Pancreas (tissue), 10 donors: Measurements from ENCODE around the gene TLNRD1. TPM values are rescaled to one million over a fixed set of nuclear protein-coding genes. Genes with fewer than 3 reads are reported as not detected.
A peak's percentile ranks its signal among the peaks of the same experiment; 100 is the strongest.

Source experiments
- ATAC-seq, 4 donors: fragments of 200-7000 bp; cut with Tn5 transposase; one replicate each; pipeline versions ENCODE4 v1.8.0 to v1.9.1; 2020; ENCODE audit warnings: mild to moderate bottlenecking in 4 of 4, moderate library complexity in 4 of 4
- DNase-seq, 6 donors: peaks; one replicate each; pipeline ENCODE4 v3.0.0-alpha.2; 2020
- FAIRE-seq: peaks from 2 replicates; lab custom pipeline; 2012; peaks lifted over from hg19 to GRCh38; lab: Jason Lieb, UNC
- H3K27ac ChIP-seq, 4 donors: fragments of 200-600 bp; sonication (generic); 1 replicate in 3 of 4; 2 replicates in 1 of 4; pipeline versions ENCODE4 v1.5.0 to v1.8.0; 2020
- H3K27me3 ChIP-seq, 4 donors: fragments of 200-600 bp; one replicate each; pipeline ENCODE4 v1.8.0; 2021
- H3K36me3 ChIP-seq, 3 donors: fragments of 200-600 bp; sonication (generic) in 1 of 3; one replicate each; pipeline versions ENCODE4 v1.5.0 to v1.8.0; 2020 to 2021
- H3K4me1 ChIP-seq, 3 donors: fragments of 200-600 bp; one replicate each; pipeline ENCODE4 v1.8.0; 2021
- H3K4me3 ChIP-seq, 4 donors: fragments of 200-600 bp; sonication (generic) in 2 of 4; one replicate each; pipeline versions ENCODE4 v1.5.0 to v1.8.0; 2020 to 2021
- H3K9me3 ChIP-seq, 4 donors: fragments of 200-600 bp; one replicate each; pipeline ENCODE4 v1.8.0; 2021
- CTCF ChIP-seq, 4 donors: fragments of 200-600 bp; sonication (generic) in 3 of 4; IDR thresholded peaks; one replicate each; pipeline versions ENCODE4 v1.5.0 to v1.8.0; 2021; ENCODE audit warnings: antibody characterized with exemption in 4 of 4
- WGBS, 2 donors: extraction: QIAGEN DNeasy Blood & Tissue Kit; methylation state at CpG; one replicate each; pipeline ENCODE4 v1.1.7; 2013; 5-methylcytosine and 5-hydroxymethylcytosine counted together
- intact Hi-C, 3 donors: fragments of 100-400 bp; cut with DNase I; formaldehyde crosslinking; loops; one replicate each; pipeline versions ENCODE4 v1.11.1 to v1.14.2; 2022
- polyA plus RNA-seq, 2 donors: library from polyadenylated mRNA; stranded (reverse); fragments of 200-250 nt; gene quantifications; one replicate each; pipeline ENCODE4 v1.2.3, GENCODE V29; 2013
- total RNA-seq, 6 donors: library from RNA; stranded (reverse); fragmentation: NEBNext Ultra II Directional in 4 of 6; extraction: Animal tissue kit (Norgen Biotek cat#: 25700) in 4 of 6; gene quantifications; one replicate each; pipeline versions ENCODE4 v1.2.1 to v1.2.4, GENCODE V29; 2021 to 2023
- donor health status: healthy with polysubstance abuse.
- donor health status: DM: no; HTN: no; CAD: no; lungs with moderate emphysema.
- donor health status: DM: no; HTN: no; CAD: no.
- donor health status: control.
- donor health status: control.
- donor health status: Bipolar disorder and iron deficiency.
- donor health status: DM: yes; HTN: yes; CAD: no.
- donor health status: DM: no; HTN: no; CAD: no.
- donor health status: DM: no; HTN: no; CAD: no.
- donor health status: DM: yes; HTN: yes; CAD: no.

TLNRD1 gene
- total and polyA plus RNA-seq, 8 donors = 3.1 to 13.5 (median 8.8) TPM

- Histone ChIP-seq H3K36me3 (no peaks in the 10 kb centered on the region), H3K4me1 (no peaks in the 10 kb centered on the region), H3K4me3 (no peak overlapping the region), H3K27ac (no peak overlapping the region), H3K9me3 (no peaks in the 10 kb centered on the region), H3K27me3 (no peaks in the 10 kb centered on the region)
- TF ChIP-seq CTCF (IDR thresholded peaks at IDR 0.05) = no peak
- DNase-seq (no peak), ATAC-seq (no peak), FAIRE-seq (no peak)
- 59 to 67% methylated on average over 2 of the region's 2 CpGs for WGBS, 2 donors
- intact Hi-C loops = loop anchor here in 1 of 3 donors (10.0 kb wide), 3 partner anchors 186 to 516 kb away; no protein-coding TSS in a partner anchor
These were observed 29.6 kb upstream of the TLNRD1 start for GRCh38 chr15:80971143-80971542.

- Histone ChIP-seq H3K27me3 (no peaks in the 10 kb centered on the region), H3K4me3 (no peak overlapping the region), H3K9me3 (no peaks in the 10 kb centered on the region), H3K27ac (no peak overlapping the region), H3K36me3 (no peaks in the 10 kb centered on the region), H3K4me1 (no peaks in the 10 kb centered on the region)
- DNase-seq (no peak), ATAC-seq (no peak), FAIRE-seq (no peak)
- TF ChIP-seq CTCF (IDR thresholded peaks at IDR 0.05) = no peak
- 87 to 91% methylated on average over 3 of the region's 3 CpGs for WGBS, 2 donors
- intact Hi-C loops = loop anchor here in 1 of 3 donors (10.0 kb wide), 3 partner anchors 187 to 517 kb away; no protein-coding TSS in a partner anchor
These were observed 28.4 kb upstream of the TLNRD1 start for GRCh38 chr15:80972276-80972675.

- ATAC-seq (no peak), DNase-seq (no peak), FAIRE-seq (no peak)
- Histone ChIP-seq H3K4me1 (peaks cover 0 to 13% (median 0%) of the 10 kb centered on the region in 3 donors), H3K36me3 (peaks cover 0 to 6% (median 0%) of the 10 kb centered on the region in 3 donors), H3K9me3 (no peaks in the 10 kb centered on the region), H3K27ac (no peak overlapping the region), H3K4me3 (no peak overlapping the region), H3K27me3 (no peaks in the 10 kb centered on the region)
- TF ChIP-seq CTCF (IDR thresholded peaks at IDR 0.05) = no peak
- intact Hi-C loops = loop anchor here in 1 of 3 donors (10.0 kb wide), 3 partner anchors 190 to 520 kb away; no protein-coding TSS in a partner anchor
- WGBS, 2 donors = 92 to 95% methylated on average over 4 of the region's 4 CpGs
These were observed 25.8 kb upstream of the TLNRD1 start for GRCh38 chr15:80974914-80975313.

- H3K27ac ChIP-seq = no peak overlapping the region
- peaks cover 0 to 12% (median 3%) of the 10 kb centered on the region in 3 donors for H3K36me3 ChIP-seq
- intact Hi-C loops = loop anchor here in 1 of 3 donors (10.0 kb wide), 3 partner anchors 192 to 522 kb away; no protein-coding TSS in a partner anchor
- DNase-seq (no peak), ATAC-seq (peak in 1 of 4 donors; percentile 13), FAIRE-seq (no peak)
- H3K9me3 ChIP-seq = no peaks in the 10 kb centered on the region
- H3K4me1 ChIP-seq = peaks cover 0 to 13% (median 0%) of the 10 kb centered on the region in 3 donors
- H3K4me3 ChIP-seq = no peak overlapping the region
- no peaks in the 10 kb centered on the region for H3K27me3 ChIP-seq
- WGBS, 2 donors = 93 to 94% methylated on average over 4 of the region's 4 CpGs
- TF ChIP-seq CTCF (IDR thresholded peaks at IDR 0.05) = no peak
These were observed 23.9 kb upstream of the TLNRD1 start for GRCh38 chr15:80976851-80977250.

GRCh38 chr15:80977627-80978036 is 23.1 kb upstream of the TLNRD1 start:
- H3K27ac ChIP-seq = no peak overlapping the region
- H3K4me3 ChIP-seq = no peak overlapping the region
- FAIRE-seq (no peak), ATAC-seq (peak; percentile 42 to 88 (median 78)), DNase-seq (peak in 5 of 6 donors; percentile 27 to 67 (median 40))
- peaks cover 0 to 12% (median 3%) of the 10 kb centered on the region in 3 donors for H3K36me3 ChIP-seq
- peaks cover 0 to 13% (median 0%) of the 10 kb centered on the region in 3 donors for H3K4me1 ChIP-seq
- no peaks in the 10 kb centered on the region for H3K9me3 ChIP-seq
- WGBS, 2 donors = 41 to 43% methylated on average over 7 of the region's 7 CpGs
- intact Hi-C loops = loop anchor here in 1 of 3 donors (10.0 kb wide), 3 partner anchors 193 to 523 kb away; no protein-coding TSS in a partner anchor
- no peaks in the 10 kb centered on the region for H3K27me3 ChIP-seq
- TF ChIP-seq CTCF (IDR thresholded peaks at IDR 0.05) = peak in 2 of 4 donors; percentile 9 to 13
